Thyroid gland (tissue), 4 donors: Measurements from ENCODE around the gene ATP2B1.

Experiments used
- CTCF ChIP-seq, 6 experiments: fragments of 200-600 bp in 3 of 6; fragments of 450-650 bp in 3 of 6; sonication (generic) in 3 of 6; IDR thresholded peaks; one replicate each; pipeline ENCODE4 v1.5.1; 2016 to 2019; ENCODE audit warnings: antibody characterized with exemption in 6 of 6, mild to moderate bottlenecking in 2 of 6, inconsistent platforms in 1 of 6, moderate library complexity in 1 of 6
- POLR2A ChIP-seq, 2 donors: fragments of 450-650 bp; IDR thresholded peaks; one replicate each; pipeline ENCODE4 v1.6.1; 2017; ENCODE audit warnings: antibody characterized with exemption in 2 of 2, mild to moderate bottlenecking in 2 of 2, moderate library complexity in 1 of 2

- no peak for TF ChIP-seq POLR2A (IDR thresholded peaks at IDR 0.05)
- TF ChIP-seq CTCF (IDR thresholded peaks at IDR 0.05): no peak
Measured at GRCh38 chr12:89661706-89662330, 46.8 kb downstream of the ATP2B1 start.
